GM12878 (cell line): Measurements from ENCODE around the gene NT5C1A. TPM values are rescaled to one million over a fixed set of nuclear protein-coding genes. Genes with fewer than 3 reads are reported as not detected.

Experiments
- ATAC-seq: fragments of 200-7000 bp; cut with Tn5 transposase; 3 replicates; pipeline ENCODE4 v1.9.1; 2020; ENCODE audit warnings: mild to moderate bottlenecking, moderate library complexity
- BruUV-seq: library from RNA; stranded (reverse); fragments of 400-500 nt; replicated peaks from 2 replicates; lab custom pipeline; 2021; lab: Mats Ljungman, UMichigan
- CTCF ChIA-PET: fragments of 300-600 bp; sonication (Branson Sonifier 250); formaldehyde crosslinking; extraction: SDS; loops from one replicate; lab custom pipeline; 2021; ENCODE audit warnings: inconsistent platforms; lab: Yijun Ruan, JAX
- POLR2A ChIA-PET: fragments of 350-600 bp; formaldehyde crosslinking; extraction: SDS; loops from one replicate; lab custom pipeline; 2021; ENCODE audit warnings: inconsistent platforms; lab: Charles Lee
- RAD21 ChIA-PET: fragments of 300-600 bp; sonication (Branson Sonifier 250); formaldehyde crosslinking; loops from one replicate; lab custom pipeline; 2023; ENCODE audit warnings: antibody characterized with exemption; ENCODE audit not compliant: unreplicated experiment; lab: Charles Lee
- SMC1A ChIA-PET: fragments of 300-600 bp; sonication (Branson Sonifier 250); formaldehyde crosslinking; loops from one replicate; lab custom pipeline; 2023; ENCODE audit not compliant: unreplicated experiment, uncharacterized antibody; lab: Charles Lee
- DNase-seq: peaks from one replicate; pipeline ENCODE4 v3.0.0-alpha.2; 2011; ENCODE audit warnings: low read depth, low spot score
- FAIRE-seq: peaks from 3 replicates; lab custom pipeline; 2011; peaks lifted over from hg19 to GRCh38; lab: Jason Lieb, UNC
- H2AFZ ChIP-seq: 2 replicates; pipeline ENCODE4 v1.6.0; 2011; ENCODE audit warnings: low read depth, low read length, control low read depth; ENCODE audit not compliant: control insufficient read depth
- H3K27ac ChIP-seq: 2 replicates; pipeline ENCODE4 v1.5.1; 2011; ENCODE audit warnings: control low read depth; ENCODE audit not compliant: control insufficient read depth, insufficient read depth
- H3K27me3 ChIP-seq, 2 experiments: replicated peaks in 1 of 2; 2 replicates each; pipeline versions ENCODE4 v1.6.0 to v1.6.1; 2011; ENCODE audit warnings: low read length in 1 of 2; ENCODE audit not compliant: control insufficient read depth in 2 of 2, insufficient read depth in 2 of 2
- H3K36me3 ChIP-seq, 2 experiments: 2 replicates each; pipeline ENCODE4 v1.5.1; 2011; ENCODE audit warnings: low read length in 1 of 2; ENCODE audit not compliant: control insufficient read depth in 2 of 2, insufficient read depth in 2 of 2
- H3K4me1 ChIP-seq: 2 replicates; pipeline ENCODE4 v1.6.1; 2011; ENCODE audit warnings: mild to moderate bottlenecking, low read length, moderate library complexity, mixed read lengths; ENCODE audit not compliant: control insufficient read depth, insufficient read depth
- H3K4me2 ChIP-seq: 2 replicates; pipeline ENCODE4 v1.6.0; 2011; ENCODE audit warnings: control low read depth; ENCODE audit not compliant: control insufficient read depth, insufficient read depth
- H3K4me3 ChIP-seq: fragments of 200-600 bp; sonication (generic); 2 replicates; pipeline ENCODE4 v1.5.1; 2016
- H3K79me2 ChIP-seq: 2 replicates; pipeline ENCODE4 v1.6.0; 2011; ENCODE audit warnings: low read length; ENCODE audit not compliant: control insufficient read depth, insufficient read depth
- H3K9ac ChIP-seq: 2 replicates; pipeline ENCODE4 v1.8.0; 2011; ENCODE audit warnings: low read length, control low read depth, mixed read lengths; ENCODE audit not compliant: control insufficient read depth, insufficient read depth
- H3K9me3 ChIP-seq: replicated peaks from 3 replicates; pipeline ENCODE4 v1.5.1; 2011; ENCODE audit warnings: mild to moderate bottlenecking, low read length; ENCODE audit not compliant: control insufficient read depth, insufficient read depth
- H4K20me1 ChIP-seq: 2 replicates; pipeline ENCODE4 v1.6.0; 2011; ENCODE audit not compliant: control insufficient read depth, insufficient read depth
- CHD1 ChIP-seq: IDR thresholded peaks from 2 replicates; pipeline ENCODE4 v1.6.1; 2012; ENCODE audit warnings: low read depth, low read length, improper control_type of control experiment
- FOXM1 ChIP-seq: IDR thresholded peaks from 2 replicates; pipeline ENCODE4 v1.6.1; 2012; ENCODE audit warnings: low read depth, mild to moderate bottlenecking, inconsistent platforms, low read length, moderate library complexity
- RAD21 ChIP-seq: IDR thresholded peaks from 2 replicates; pipeline ENCODE4 v1.6.1; 2011; ENCODE audit warnings: mild to moderate bottlenecking, low read depth, low read length, moderate library complexity; ENCODE audit not compliant: insufficient read depth
- SMC3 ChIP-seq: IDR thresholded peaks from 2 replicates; pipeline ENCODE4 v1.6.1; 2011; ENCODE audit warnings: low read length, improper control_type of control experiment, borderline replicate concordance
- SP1 ChIP-seq: IDR thresholded peaks from one replicate; pipeline ENCODE4 v1.6.1; 2011; ENCODE audit warnings: low read depth, low read length
- WGBS: methylation state at CpG from one replicate; pipeline ENCODE4 v1.1.6; 2016; ENCODE audit warnings: low lambda C conversion rate; ENCODE audit not compliant: insufficient replicate concordance, insufficient coverage; ENCODE audit errors: missing lambda C conversion rate; 5-methylcytosine and 5-hydroxymethylcytosine counted together
- in situ Hi-C: fragments of 300-500 bp; cut with MboI; formaldehyde crosslinking; loops from 9 replicates; pipeline ENCODE4 v1.14.3; 2018; ENCODE audit warnings: mixed read lengths
- intact Hi-C: fragments of 100-400 bp; cut with micrococcal nuclease; formaldehyde crosslinking; loops from one replicate; pipeline ENCODE4 v1.14.2; 2022; ENCODE audit not compliant: unreplicated experiment
- polyA plus RNA-seq, 11 experiments: library from polyadenylated mRNA; depleted of rRNA in 4 of 11; unstranded in 6 of 11; stranded (reverse) in 5 of 11; fragments of >200 nt; fragmentation: Nextera tagmentation in 4 of 11; fragmentation: Illumina TruSeq in 1 of 11; extraction: Ambion mirVana in 4 of 11; extraction: Trizol in 1 of 11; gene quantifications; 1 replicate in 1 of 11; 2 replicates in 10 of 11; pipeline versions ENCODE4 v1.2.1 to v1.2.3, GENCODE V29; 2011 to 2016; ENCODE audit warnings: inconsistent platforms in 2 of 11, missing spikeins in 2 of 11, low read depth in 1 of 11
- total RNA-seq, 4 experiments: library from RNA; depleted of rRNA in 3 of 4; stranded (reverse); fragments of >200 nt in 3 of 4; fragmentation: Illumina TruSeq in 1 of 4; extraction: Trizol in 1 of 4; gene quantifications; 2 replicates each; pipeline versions ENCODE4 v1.2.1 to v1.2.3, GENCODE V29; 2013 to 2021
- TF ChIP-seq, protein P1 (sequence below), 3 experiments: IDR thresholded peaks in 2 of 3; conservative IDR thresholded peaks in 1 of 3; 2 replicates each; pipeline ENCODE4 v1.5.1; 2011; ENCODE audit warnings: low read depth in 3 of 3, low read length in 3 of 3, mild to moderate bottlenecking in 3 of 3, control low read depth in 2 of 3, moderate library complexity in 2 of 3, inconsistent platforms in 1 of 3, mixed read lengths in 1 of 3; ENCODE audit not compliant: control insufficient read depth in 2 of 3, insufficient read depth in 1 of 3; ENCODE audit errors: extremely low read depth in 1 of 3
- TF ChIP-seq, protein P2 (sequence below): IDR thresholded peaks from 2 replicates; pipeline ENCODE4 v1.6.1; 2012; ENCODE audit warnings: mild to moderate bottlenecking, low read depth, low read length

NT5C1A gene
- total and polyA plus RNA-seq, 10 of the 15 experiments (the other 5 are each of a cell fraction or from before 2014, with no cell fraction given): 0.05 to 0.77 (median 0.22) TPM; not detected in 1

DNA sequence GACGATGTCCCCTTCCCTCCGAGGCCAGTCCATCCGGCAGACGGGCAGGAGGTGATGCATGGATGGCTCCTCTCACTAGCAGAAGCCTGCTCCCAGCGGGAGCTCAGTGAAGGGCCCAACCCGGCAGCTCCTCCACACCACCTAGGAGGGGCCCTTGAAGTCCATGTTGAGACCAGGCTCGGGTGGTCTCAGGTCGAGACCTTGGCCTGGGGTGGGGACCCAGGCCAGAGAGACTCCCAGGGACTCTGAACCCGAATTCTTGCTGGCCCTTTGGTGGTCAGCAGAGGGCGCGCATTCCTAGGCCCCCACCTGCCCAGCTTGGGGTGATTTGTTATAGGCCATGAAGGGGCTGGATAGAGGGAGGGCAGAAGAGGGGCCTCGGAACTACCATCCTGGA, 642 bp upstream of the NT5C1A start:
- intact Hi-C loops: loop anchor here (2.0 kb wide), 1 partner anchor 48 kb away; no protein-coding TSS in a partner anchor
- POLR2A ChIA-PET: interaction anchor here (0.5 to 0.6 kb wide), 2 partner anchors 505 to 873 kb away, joined by 3 to 8 read pairs; no protein-coding TSS in a partner anchor
- peak overlapping the region; percentile 95 for H3K4me2 ChIP-seq

More for the DNA sequence above, 642 bp upstream of the NT5C1A start:
- Histone ChIP-seq H3K79me2 (no peaks in the 10 kb centered on the region), H2AFZ (peak overlapping the region; percentile 55; the same call in 1 of the 2 replicates), H3K27ac (no peak overlapping the region), H3K4me3 (peak overlapping the region; percentile 64), H3K9ac (no peak overlapping the region), H3K4me1 (peaks cover 17% of the 10 kb centered on the region), H4K20me1 (no peaks in the 10 kb centered on the region), H3K27me3 (peaks cover 0 to 5% of the 10 kb centered on the region in 2 experiments; a peak in 2 of 4 replicates), H3K9me3 (no peaks in the 10 kb centered on the region; the same call in 2 of the 3 replicates), H3K36me3 (no peaks in the 10 kb centered on the region)
- ChIA-PET RAD21 (interaction anchor here (0.6 to 3.0 kb wide), 5 partner anchors 14 to 478 kb away, joined by 3 to 10 read pairs (median 4); no protein-coding TSS in a partner anchor), CTCF (interaction anchor here (0.6 to 14.2 kb wide), 21 partner anchors 8 to 247 kb away, joined by 3 to 244 read pairs (median 7); partner anchors contain the start of gene MYCL), SMC1A (interaction anchor here (0.7 to 1.8 kb wide), 7 partner anchors 14 to 411 kb away, joined by 3 to 5 read pairs (median 4); partner anchors contain the start of gene PPIE)
- in situ Hi-C loops: no loop called here
- DNase-seq (no peak), FAIRE-seq (no peak), ATAC-seq (peak; percentile 70)
- no TSS peak for BruUV-seq
- TF ChIP-seq, protein P1, sequence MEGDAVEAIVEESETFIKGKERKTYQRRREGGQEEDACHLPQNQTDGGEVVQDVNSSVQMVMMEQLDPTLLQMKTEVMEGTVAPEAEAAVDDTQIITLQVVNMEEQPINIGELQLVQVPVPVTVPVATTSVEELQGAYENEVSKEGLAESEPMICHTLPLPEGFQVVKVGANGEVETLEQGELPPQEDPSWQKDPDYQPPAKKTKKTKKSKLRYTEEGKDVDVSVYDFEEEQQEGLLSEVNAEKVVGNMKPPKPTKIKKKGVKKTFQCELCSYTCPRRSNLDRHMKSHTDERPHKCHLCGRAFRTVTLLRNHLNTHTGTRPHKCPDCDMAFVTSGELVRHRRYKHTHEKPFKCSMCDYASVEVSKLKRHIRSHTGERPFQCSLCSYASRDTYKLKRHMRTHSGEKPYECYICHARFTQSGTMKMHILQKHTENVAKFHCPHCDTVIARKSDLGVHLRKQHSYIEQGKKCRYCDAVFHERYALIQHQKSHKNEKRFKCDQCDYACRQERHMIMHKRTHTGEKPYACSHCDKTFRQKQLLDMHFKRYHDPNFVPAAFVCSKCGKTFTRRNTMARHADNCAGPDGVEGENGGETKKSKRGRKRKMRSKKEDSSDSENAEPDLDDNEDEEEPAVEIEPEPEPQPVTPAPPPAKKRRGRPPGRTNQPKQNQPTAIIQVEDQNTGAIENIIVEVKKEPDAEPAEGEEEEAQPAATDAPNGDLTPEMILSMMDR (IDR thresholded peaks at IDR 0.05 in 2 of 3, conservative IDR thresholded peaks at IDR 0.05 in 1 of 3; ENCODE audit: control insufficient read depth in 2 of 3, extremely low read depth in 1 of 3, insufficient read depth in 1 of 3, low read depth in 3 of 3, low read length in 3 of 3): peak; percentile 50 to 71 (median 63)
- no peak for TF ChIP-seq SP1
- TF ChIP-seq CHD1: no peak
- TF ChIP-seq, protein P2, sequence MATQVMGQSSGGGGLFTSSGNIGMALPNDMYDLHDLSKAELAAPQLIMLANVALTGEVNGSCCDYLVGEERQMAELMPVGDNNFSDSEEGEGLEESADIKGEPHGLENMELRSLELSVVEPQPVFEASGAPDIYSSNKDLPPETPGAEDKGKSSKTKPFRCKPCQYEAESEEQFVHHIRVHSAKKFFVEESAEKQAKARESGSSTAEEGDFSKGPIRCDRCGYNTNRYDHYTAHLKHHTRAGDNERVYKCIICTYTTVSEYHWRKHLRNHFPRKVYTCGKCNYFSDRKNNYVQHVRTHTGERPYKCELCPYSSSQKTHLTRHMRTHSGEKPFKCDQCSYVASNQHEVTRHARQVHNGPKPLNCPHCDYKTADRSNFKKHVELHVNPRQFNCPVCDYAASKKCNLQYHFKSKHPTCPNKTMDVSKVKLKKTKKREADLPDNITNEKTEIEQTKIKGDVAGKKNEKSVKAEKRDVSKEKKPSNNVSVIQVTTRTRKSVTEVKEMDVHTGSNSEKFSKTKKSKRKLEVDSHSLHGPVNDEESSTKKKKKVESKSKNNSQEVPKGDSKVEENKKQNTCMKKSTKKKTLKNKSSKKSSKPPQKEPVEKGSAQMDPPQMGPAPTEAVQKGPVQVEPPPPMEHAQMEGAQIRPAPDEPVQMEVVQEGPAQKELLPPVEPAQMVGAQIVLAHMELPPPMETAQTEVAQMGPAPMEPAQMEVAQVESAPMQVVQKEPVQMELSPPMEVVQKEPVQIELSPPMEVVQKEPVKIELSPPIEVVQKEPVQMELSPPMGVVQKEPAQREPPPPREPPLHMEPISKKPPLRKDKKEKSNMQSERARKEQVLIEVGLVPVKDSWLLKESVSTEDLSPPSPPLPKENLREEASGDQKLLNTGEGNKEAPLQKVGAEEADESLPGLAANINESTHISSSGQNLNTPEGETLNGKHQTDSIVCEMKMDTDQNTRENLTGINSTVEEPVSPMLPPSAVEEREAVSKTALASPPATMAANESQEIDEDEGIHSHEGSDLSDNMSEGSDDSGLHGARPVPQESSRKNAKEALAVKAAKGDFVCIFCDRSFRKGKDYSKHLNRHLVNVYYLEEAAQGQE: no peak
- TF ChIP-seq SMC3: peak; percentile 42; the same call in 1 of the 2 replicates
- peak; percentile 59 for TF ChIP-seq RAD21
- no peak for TF ChIP-seq FOXM1
- WGBS: 3% methylated on average over 12 of the region's 12 CpGs
